Small intestine (tissue), 7 donors: ENCODE measurements around the gene GNAS. TPM values are rescaled to one million over a fixed set of nuclear protein-coding genes. Genes with fewer than 3 reads are reported as not detected.

ENCODE experiments used
- DNase-seq, 2 donors: peaks; one replicate each; pipeline versions ENCODE4 v3.0.0 to v3.0.0-alpha.2; 2013
- FAIRE-seq: peaks from 2 replicates; lab custom pipeline; 2012; peaks lifted over from hg19 to GRCh38; lab: Jason Lieb, UNC
- H3K27ac ChIP-seq, 3 donors: one replicate each; pipeline ENCODE4 v1.5.1; 2013; ENCODE audit warnings: low read length in 2 of 3, mild to moderate bottlenecking in 2 of 3, control low read depth in 1 of 3, inconsistent platforms in 1 of 3, low read depth in 1 of 3, moderate library complexity in 1 of 3
- H3K27me3 ChIP-seq, 3 donors: one replicate each; pipeline ENCODE4 v1.6.1; 2013; ENCODE audit warnings: low read length in 3 of 3, inconsistent platforms in 1 of 3; ENCODE audit not compliant: control insufficient read depth in 3 of 3, insufficient read depth in 3 of 3
- H3K36me3 ChIP-seq, 3 donors: one replicate each; pipeline ENCODE4 v1.6.1; 2013; ENCODE audit warnings: low read length in 3 of 3, inconsistent platforms in 1 of 3, low read depth in 1 of 3, mild to moderate bottlenecking in 1 of 3, moderate library complexity in 1 of 3; ENCODE audit not compliant: control insufficient read depth in 3 of 3, insufficient read depth in 2 of 3
- H3K4me1 ChIP-seq, 3 donors: one replicate each; pipeline ENCODE4 v1.6.1; 2013; ENCODE audit warnings: low read length in 2 of 3, inconsistent platforms in 1 of 3, low read depth in 1 of 3, mild to moderate bottlenecking in 1 of 3, moderate library complexity in 1 of 3; ENCODE audit not compliant: control insufficient read depth in 3 of 3, insufficient read depth in 2 of 3
- H3K4me3 ChIP-seq, 3 donors: one replicate each; pipeline ENCODE4 v1.5.1; 2013; ENCODE audit warnings: low read length in 3 of 3, control low read depth in 1 of 3, inconsistent platforms in 1 of 3, low read depth in 1 of 3, mild to moderate bottlenecking in 1 of 3, moderate library complexity in 1 of 3
- H3K9me3 ChIP-seq, 2 donors: one replicate each; pipeline ENCODE4 v1.6.1; 2013; ENCODE audit warnings: low read depth in 1 of 2, low read length in 1 of 2; ENCODE audit not compliant: control insufficient read depth in 2 of 2, insufficient read depth in 1 of 2
- WGBS, 3 donors: extraction: QIAGEN DNeasy Blood & Tissue Kit; methylation state at CpG; one replicate each; pipeline ENCODE4 v1.1.7; 2013; 5-methylcytosine and 5-hydroxymethylcytosine counted together
- polyA plus RNA-seq, 4 donors: library from polyadenylated mRNA; stranded (reverse) in 3 of 4; unstranded in 1 of 4; fragments of 200-250 nt in 3 of 4; fragments of 120-200 nt in 1 of 4; gene quantifications; one replicate each; pipeline versions ENCODE4 v1.2.1 to v1.2.3, GENCODE V29; 2013
- donor health status: healthy with polysubstance abuse.
- donor health status: control.
- donor health status: control.
- donor health status: Bipolar disorder and iron deficiency.
- donor health status: healthy.

The GNAS gene
- polyA plus RNA-seq, 4 donors, result 493 to 875 (median 655) TPM

- Histone ChIP-seq H3K27me3 (no peaks in the 10 kb centered on the region), H3K9me3 (no peaks in the 10 kb centered on the region), H3K4me1 (no peaks in the 10 kb centered on the region), H3K4me3 (no peak overlapping the region), H3K27ac (no peak overlapping the region), H3K36me3 (no peaks in the 10 kb centered on the region)
- DNase-seq (no peak), FAIRE-seq (no peak)
- 90 to 95% (median 93%) methylated on average over 3 of the region's 3 CpGs for WGBS, 3 donors
Measured at GRCh38 chr20:58875111-58875510, 22.6 kb downstream of the GNAS start.

GRCh38 chr20:58875541-58876134, 23.1 kb downstream of the GNAS start:
- no peak for FAIRE-seq

GRCh38 chr20:58876437-58876836, 23.9 kb downstream of the GNAS start:
- FAIRE-seq (no peak), DNase-seq (no peak)
- H3K36me3 ChIP-seq, result no peaks in the 10 kb centered on the region
- H3K4me1 ChIP-seq, result no peaks in the 10 kb centered on the region
- 76 to 78% (median 76%) methylated on average over 7 of the region's 7 CpGs for WGBS, 3 donors
- H3K27me3 ChIP-seq, result no peaks in the 10 kb centered on the region
- no peaks in the 10 kb centered on the region for H3K9me3 ChIP-seq
- H3K4me3 ChIP-seq, result no peak overlapping the region
- H3K27ac ChIP-seq, result no peak overlapping the region

More at GRCh38 chr20:58875541-58876134, 23.1 kb downstream of the GNAS start:
- no peak overlapping the region for H3K4me3 ChIP-seq
- H3K27me3 ChIP-seq, result no peaks in the 10 kb centered on the region
- no peak for DNase-seq
- no peaks in the 10 kb centered on the region for H3K9me3 ChIP-seq
- WGBS, 3 donors, result 91 to 92% (median 92%) methylated on average over 12 of the region's 12 CpGs
- no peaks in the 10 kb centered on the region for H3K4me1 ChIP-seq
- H3K27ac ChIP-seq, result no peak overlapping the region
- H3K36me3 ChIP-seq, result no peaks in the 10 kb centered on the region

GRCh38 chr20:58877050-58877975, 24.8 kb downstream of the GNAS start:
- Histone ChIP-seq H3K4me1 (no peaks in the 10 kb centered on the region), H3K27ac (no peak overlapping the region), H3K9me3 (no peaks in the 10 kb centered on the region), H3K36me3 (no peaks in the 10 kb centered on the region), H3K4me3 (no peak overlapping the region), H3K27me3 (no peaks in the 10 kb centered on the region)
- WGBS, 3 donors, result 81 to 85% (median 85%) methylated on average over 11 of the region's 11 CpGs
- no peak for FAIRE-seq
- no peak for DNase-seq

GRCh38 chr20:58877976-58878360, 25.5 kb downstream of the GNAS start:
- FAIRE-seq, result no peak
- H3K27ac ChIP-seq, result no peak overlapping the region
- DNase-seq, result peak in 1 of 2 donors; percentile 15
- H3K27me3 ChIP-seq, result no peaks in the 10 kb centered on the region
- 73 to 85% (median 76%) methylated on average over 4 of the region's 4 CpGs for WGBS, 3 donors
- no peaks in the 10 kb centered on the region for H3K36me3 ChIP-seq
- H3K4me3 ChIP-seq, result no peak overlapping the region
- H3K4me1 ChIP-seq, result no peaks in the 10 kb centered on the region
- no peaks in the 10 kb centered on the region for H3K9me3 ChIP-seq

- no peak for DNase-seq
- Histone ChIP-seq H3K27me3 (no peaks in the 10 kb centered on the region), H3K9me3 (no peaks in the 10 kb centered on the region), H3K4me1 (no peaks in the 10 kb centered on the region), H3K36me3 (no peaks in the 10 kb centered on the region), H3K27ac (no peak overlapping the region), H3K4me3 (no peak overlapping the region)
- 85 to 92% (median 88%) methylated on average over 4 of the region's 4 CpGs for WGBS, 3 donors
- no peak for FAIRE-seq
Measured at GRCh38 chr20:58878399-58878798, 25.9 kb downstream of the GNAS start.

GRCh38 chr20:58880441-58880840, 27.9 kb downstream of the GNAS start:
- no peak overlapping the region for H3K27ac ChIP-seq
- H3K36me3 ChIP-seq, result no peaks in the 10 kb centered on the region
- FAIRE-seq (no peak), DNase-seq (no peak)
- peaks cover 0 to 2% of the 10 kb centered on the region in 2 donors for H3K9me3 ChIP-seq
- no peak overlapping the region for H3K4me3 ChIP-seq
- no peaks in the 10 kb centered on the region for H3K27me3 ChIP-seq
- H3K4me1 ChIP-seq, result no peaks in the 10 kb centered on the region
- WGBS, 3 donors, result 84 to 96% (median 95%) methylated on average over 1 of the region's 1 CpG

- Histone ChIP-seq H3K36me3 (no peaks in the 10 kb centered on the region), H3K27ac (no peak overlapping the region), H3K4me1 (no peaks in the 10 kb centered on the region), H3K9me3 (peaks cover 0 to 2% of the 10 kb centered on the region in 2 donors), H3K27me3 (no peaks in the 10 kb centered on the region), H3K4me3 (no peak overlapping the region)
- whole genome bisulfite sequencing, 3 donors, result 81 to 90% (median 83%) methylated on average over 9 of the region's 9 CpGs
- FAIRE-seq, result no peak
- DNase-seq, result no peak
Measured at GRCh38 chr20:58880994-58881752, 28.7 kb downstream of the GNAS start.
